Mesenchymal stem cell (in vitro differentiated cells and primary cell): ENCODE measurements around the gene CDH5.

Source experiments
- DNase-seq: peaks from one replicate; pipeline ENCODE4 v3.0.0-alpha.2; 2013
- H2AFZ ChIP-seq: one replicate; pipeline ENCODE4 v1.6.1; 2013; ENCODE audit warnings: low read depth, mild to moderate bottlenecking, control low read depth, inconsistent platforms, low read length, moderate library complexity
- H2AK5ac ChIP-seq: 2 replicates; pipeline ENCODE4 v1.6.1; 2013; ENCODE audit warnings: low read length, moderate library complexity, mild to moderate bottlenecking, inconsistent platforms; ENCODE audit not compliant: severe bottlenecking
- H2BK120ac ChIP-seq: one replicate; pipeline ENCODE4 v1.6.1; 2013; ENCODE audit warnings: low read depth, mild to moderate bottlenecking, inconsistent platforms, low read length, moderate library complexity
- H2BK12ac ChIP-seq, 2 experiments: one replicate each; pipeline ENCODE4 v1.6.1; 2013; ENCODE audit warnings: inconsistent platforms in 2 of 2, low read length in 2 of 2, mild to moderate bottlenecking in 2 of 2, moderate library complexity in 2 of 2, control low read depth in 1 of 2
- H2BK15ac ChIP-seq: one replicate; pipeline ENCODE4 v1.6.1; 2013; ENCODE audit warnings: mild to moderate bottlenecking, low read depth, inconsistent platforms; ENCODE audit not compliant: poor library complexity, severe bottlenecking
- H2BK5ac ChIP-seq: 2 replicates; pipeline ENCODE4 v1.6.1; 2013; ENCODE audit warnings: low read depth, mild to moderate bottlenecking, low read length, control low read depth, inconsistent platforms; ENCODE audit not compliant: poor library complexity, severe bottlenecking
- H3K14ac ChIP-seq, 2 experiments: one replicate each; pipeline ENCODE4 v1.6.1; 2013; ENCODE audit warnings: inconsistent platforms in 2 of 2, low read length in 2 of 2, control low read depth in 1 of 2, mild to moderate bottlenecking in 1 of 2, moderate library complexity in 1 of 2
- H3K18ac ChIP-seq, 2 experiments: one replicate each; pipeline ENCODE4 v1.6.1; 2013; ENCODE audit warnings: inconsistent platforms in 2 of 2, low read length in 2 of 2, control low read depth in 1 of 2, low read depth in 1 of 2, mild to moderate bottlenecking in 1 of 2
- H3K23ac ChIP-seq, 2 experiments: one replicate each; pipeline ENCODE4 v1.6.1; 2013; ENCODE audit warnings: inconsistent platforms in 2 of 2, low read length in 2 of 2, mild to moderate bottlenecking in 2 of 2, moderate library complexity in 2 of 2, control low read depth in 1 of 2
- H3K27ac ChIP-seq: 2 replicates; pipeline ENCODE4 v1.5.1; 2013; ENCODE audit warnings: mild to moderate bottlenecking, moderate library complexity, low read length, control low read depth, inconsistent platforms; ENCODE audit not compliant: poor library complexity, severe bottlenecking
- H3K27me3 ChIP-seq, 2 experiments: 2 replicates each; pipeline versions ENCODE4 v1.6.1 to v1.7.0; 2013; ENCODE audit warnings: low read length in 2 of 2, mild to moderate bottlenecking in 2 of 2, moderate library complexity in 2 of 2, control low read depth in 1 of 2, inconsistent platforms in 1 of 2; ENCODE audit not compliant: control insufficient read depth in 1 of 2, insufficient read depth in 1 of 2
- H3K36me3 ChIP-seq, 2 experiments: 2 replicates each; pipeline versions ENCODE4 v1.6.1 to v1.7.0; 2013; ENCODE audit warnings: low read length in 2 of 2, control low read depth in 1 of 2, inconsistent platforms in 1 of 2, low read depth in 1 of 2, mild to moderate bottlenecking in 1 of 2; ENCODE audit not compliant: insufficient read depth in 2 of 2, control insufficient read depth in 1 of 2
- H3K4ac ChIP-seq, 2 experiments: one replicate each; pipeline ENCODE4 v1.6.1; 2013; ENCODE audit warnings: inconsistent platforms in 2 of 2, low read length in 2 of 2, mild to moderate bottlenecking in 2 of 2, moderate library complexity in 2 of 2, control low read depth in 1 of 2, low read depth in 1 of 2
- H3K4me1 ChIP-seq: 2 replicates; pipeline ENCODE4 v1.6.1; 2013; ENCODE audit warnings: low read depth, low read length, control low read depth; ENCODE audit not compliant: control insufficient read depth, insufficient read depth
- H3K4me2 ChIP-seq: 2 replicates; pipeline ENCODE4 v1.6.1; 2013; ENCODE audit warnings: low read length, mild to moderate bottlenecking, inconsistent platforms; ENCODE audit not compliant: poor library complexity, severe bottlenecking
- H3K4me3 ChIP-seq, 2 experiments: 2 replicates each; pipeline versions ENCODE4 v1.5.1 to v1.7.0; 2013; ENCODE audit warnings: low read length in 2 of 2, mild to moderate bottlenecking in 2 of 2, control low read depth in 1 of 2, low read depth in 1 of 2; ENCODE audit not compliant: insufficient read depth in 1 of 2
- H3K79me1 ChIP-seq: replicated peaks from 2 replicates; pipeline ENCODE4 v1.6.1; 2013; ENCODE audit warnings: mild to moderate bottlenecking, control low read depth, low read length, inconsistent platforms; ENCODE audit not compliant: poor library complexity, severe bottlenecking
- H3K9ac ChIP-seq: 2 replicates; pipeline ENCODE4 v1.7.0; 2013; ENCODE audit warnings: mild to moderate bottlenecking, low read length, moderate library complexity
- H3K9me3 ChIP-seq: 2 replicates; pipeline ENCODE4 v1.7.0; 2013; ENCODE audit warnings: mild to moderate bottlenecking, low read length; ENCODE audit not compliant: control insufficient read depth
- H4K8ac ChIP-seq: one replicate; pipeline ENCODE4 v1.6.1; 2013; ENCODE audit warnings: inconsistent platforms, mild to moderate bottlenecking, low read length, moderate library complexity
- H4K91ac ChIP-seq: one replicate; pipeline ENCODE4 v1.6.1; 2013; ENCODE audit warnings: mild to moderate bottlenecking, low read length, inconsistent platforms
- WGBS: methylation state at CpG from one replicate; pipeline ENCODE4 v1.1.7; 2013; ENCODE audit warnings: mixed read lengths; 5-methylcytosine and 5-hydroxymethylcytosine counted together

The CDH5 gene

GRCh38 chr16:66408163-66409048 lies 41.9 kb downstream of the CDH5 start:
- H2BK12ac ChIP-seq, result peak overlapping the region in 1 of 2 experiments; percentile 38
- peak overlapping the region; percentile 1 for H3K4me2 ChIP-seq
- H3K4me3 ChIP-seq, result peak overlapping the region in 1 of 2 experiments; percentile 11
- H3K27ac ChIP-seq, result peak overlapping the region; percentile 94
- WGBS, result 15% methylated on average over 4 of the region's 5 CpGs
- DNase-seq, result peak; percentile 89
- H2AK5ac ChIP-seq, result peak overlapping the region; percentile 74
- H3K9me3 ChIP-seq, result peaks cover 20% of the 10 kb centered on the region
- no peaks in the 10 kb centered on the region for H3K36me3 ChIP-seq
- H3K14ac ChIP-seq, result no peak overlapping the region
- H3K27me3 ChIP-seq, result peaks cover 0 to 23% of the 10 kb centered on the region in 2 experiments
- peaks cover 14% of the 10 kb centered on the region for H3K4me1 ChIP-seq
- no peak overlapping the region for H2BK15ac ChIP-seq
- H3K23ac ChIP-seq, result no peak overlapping the region
- H3K4ac ChIP-seq, result peak overlapping the region in 1 of 2 experiments; percentile 47
- no peak overlapping the region for H4K91ac ChIP-seq
- peak overlapping the region; percentile 71 for H3K9ac ChIP-seq
- H4K8ac ChIP-seq, result peak overlapping the region; percentile 94
- peak overlapping the region; percentile 91 for H2BK5ac ChIP-seq
- peak overlapping the region; percentile 72 for H2AFZ ChIP-seq
- peak overlapping the region; percentile 2 to 76 for H3K18ac ChIP-seq
- peaks cover 4% of the 10 kb centered on the region for H3K79me1 ChIP-seq
- H2BK120ac ChIP-seq, result peak overlapping the region; percentile 27

DNA sequence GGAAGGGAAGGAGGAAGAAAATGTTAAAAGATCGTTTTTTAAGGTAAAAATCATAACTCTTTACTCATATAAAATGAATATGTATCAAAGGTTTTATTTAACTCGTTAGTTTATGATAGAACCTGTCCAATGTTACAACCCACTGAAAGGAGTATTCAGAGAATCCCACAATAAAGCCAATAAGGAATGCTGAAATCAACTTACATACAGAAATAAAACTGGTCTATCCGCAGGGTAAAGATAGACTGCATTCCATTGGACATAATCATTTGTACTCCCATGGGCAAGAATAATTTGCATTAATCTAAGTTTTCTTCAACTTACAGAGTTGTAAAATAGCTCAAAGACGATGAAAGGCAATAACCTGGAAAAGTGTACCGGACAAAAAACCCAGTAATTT lies 42.7 kb downstream of the CDH5 start:
- peak; percentile 46 for DNase-seq
- Histone ChIP-seq H2BK5ac (no peak overlapping the region), H3K27ac (peak overlapping the region; percentile 76), H4K8ac (no peak overlapping the region), H4K91ac (no peak overlapping the region), H3K36me3 (no peaks in the 10 kb centered on the region), H3K14ac (no peak overlapping the region), H3K4me1 (peaks cover 14% of the 10 kb centered on the region), H2AFZ (no peak overlapping the region), H3K9ac (peak overlapping the region; percentile 71), H2BK15ac (no peak overlapping the region), H3K27me3 (peaks cover 0 to 20% of the 10 kb centered on the region in 2 experiments), H3K18ac (no peak overlapping the region), H2BK12ac (no peak overlapping the region), H2AK5ac (no peak overlapping the region), H3K23ac (no peak overlapping the region), H3K4me2 (no peak overlapping the region), H3K9me3 (peaks cover 20% of the 10 kb centered on the region), H3K4ac (no peak overlapping the region), H3K79me1 (peaks cover 4% of the 10 kb centered on the region), H2BK120ac (no peak overlapping the region), H3K4me3 (no peak overlapping the region)
- WGBS, result 40% methylated on average over 2 of the region's 5 CpGs

DNA sequence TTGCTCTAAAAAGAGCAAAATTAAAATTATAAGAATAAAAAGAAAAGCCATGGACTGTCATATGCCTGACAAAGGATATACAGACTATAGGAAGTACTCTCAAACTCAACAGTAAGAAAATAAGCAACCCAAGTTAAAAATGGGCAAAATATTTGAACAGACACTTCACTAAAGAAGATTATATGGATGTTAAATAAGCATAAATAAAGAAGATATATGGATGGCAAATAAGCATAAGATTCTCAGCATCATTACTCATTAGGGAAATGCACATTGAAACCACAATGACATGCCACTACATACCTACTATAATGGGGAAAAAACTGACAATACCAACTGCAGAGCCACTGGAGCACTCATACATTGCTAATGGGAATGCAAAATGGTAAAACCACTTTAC lies 45.7 kb downstream of the CDH5 start:
- no peak overlapping the region for H4K8ac ChIP-seq
- H3K23ac ChIP-seq, result no peak overlapping the region
- H2BK5ac ChIP-seq, result no peak overlapping the region
- no peak overlapping the region for H2AFZ ChIP-seq
- H3K4me1 ChIP-seq, result peaks cover 5% of the 10 kb centered on the region
- peaks cover 4% of the 10 kb centered on the region for H3K79me1 ChIP-seq
- H3K4me3 ChIP-seq, result no peak overlapping the region
- H4K91ac ChIP-seq, result no peak overlapping the region
- H3K9me3 ChIP-seq, result peaks cover 13% of the 10 kb centered on the region
- no peak overlapping the region for H2BK12ac ChIP-seq
- H3K9ac ChIP-seq, result no peak overlapping the region
- DNase-seq, result no peak
- H3K4me2 ChIP-seq, result no peak overlapping the region
- no peaks in the 10 kb centered on the region for H3K27me3 ChIP-seq
- H2BK15ac ChIP-seq, result no peak overlapping the region
- no peak overlapping the region for H2AK5ac ChIP-seq
- H3K4ac ChIP-seq, result no peak overlapping the region
- no peak overlapping the region for H2BK120ac ChIP-seq
- H3K36me3 ChIP-seq, result no peaks in the 10 kb centered on the region
- no peak overlapping the region for H3K14ac ChIP-seq
- H3K27ac ChIP-seq, result no peak overlapping the region
- H3K18ac ChIP-seq, result no peak overlapping the region

- Histone ChIP-seq H3K23ac (no peak overlapping the region), H3K9ac (no peak overlapping the region), H4K91ac (no peak overlapping the region), H3K14ac (no peak overlapping the region), H3K18ac (no peak overlapping the region), H3K9me3 (peaks cover 13% of the 10 kb centered on the region), H3K4me3 (no peak overlapping the region), H3K27me3 (no peaks in the 10 kb centered on the region), H2BK120ac (no peak overlapping the region), H3K36me3 (no peaks in the 10 kb centered on the region), H3K4ac (no peak overlapping the region), H4K8ac (no peak overlapping the region), H2AFZ (no peak overlapping the region), H2AK5ac (no peak overlapping the region), H3K4me2 (no peak overlapping the region), H2BK12ac (no peak overlapping the region), H3K4me1 (peaks cover 2% of the 10 kb centered on the region), H2BK15ac (no peak overlapping the region), H2BK5ac (no peak overlapping the region), H3K79me1 (peaks cover 4% of the 10 kb centered on the region), H3K27ac (no peak overlapping the region)
- WGBS, result 58% methylated on average over 1 of the region's 1 CpG
- no peak for DNase-seq
Observed at GRCh38 chr16:66414891-66415290, 48.4 kb downstream of the CDH5 start.
